Occipital lobe (tissue), 2 donors: ENCODE measurements around the gene IFFO2. TPM values are rescaled to one million over a fixed set of nuclear protein-coding genes. Genes with fewer than 3 reads are reported as not detected.
A peak's percentile ranks its signal among the peaks of the same experiment; 100 is the strongest.

Experiments used
- DNase-seq: peaks from one replicate; lab custom pipeline; 2025; lab: John Stamatoyannopoulos, UW
- total RNA-seq: library from RNA; depleted of rRNA; stranded (reverse); fragments of >200 nt; gene quantifications from one replicate; pipeline ENCODE4 v1.2.3, GENCODE V29; 2014

Gene IFFO2
- total RNA-seq, 1 donor from 2014 or later = 5.8 TPM

GRCh38 chr1:18950401-18951026 is 6.0 kb downstream of the IFFO2 start:
- no peak for DNase-seq

GRCh38 chr1:18949686-18950400 is 6.6 kb downstream of the IFFO2 start:
- peak; percentile 57 for DNase-seq

GRCh38 chr1:18948913-18949685 is 7.4 kb downstream of the IFFO2 start:
- no peak for DNase-seq

- DNase-seq = no peak
Measured at GRCh38 chr1:18948048-18948912, 8.2 kb downstream of the IFFO2 start.

- no peak for DNase-seq
Measured at GRCh38 chr1:18947570-18947969, 8.9 kb downstream of the IFFO2 start.

- no peak for DNase-seq
Measured at GRCh38 chr1:18946550-18947381, 9.7 kb downstream of the IFFO2 start.

GRCh38 chr1:18945401-18945849 is 11.1 kb downstream of the IFFO2 start:
- DNase-seq = no peak

- no peak for DNase-seq
Measured at GRCh38 chr1:18944810-18945209, 11.7 kb downstream of the IFFO2 start.

- no peak for DNase-seq
Measured at GRCh38 chr1:18943914-18944572, 12.4 kb downstream of the IFFO2 start.

- no peak for DNase-seq
Measured at GRCh38 chr1:18943162-18943561, 13.3 kb downstream of the IFFO2 start.

- DNase-seq = no peak
Measured at GRCh38 chr1:18942340-18942739, 14.1 kb downstream of the IFFO2 start.

- DNase-seq = peak; percentile 65
Measured at GRCh38 chr1:18941221-18942141, 15.0 kb downstream of the IFFO2 start.

- no peak for DNase-seq
Measured at GRCh38 chr1:18940303-18941020, 16.0 kb downstream of the IFFO2 start.

GRCh38 chr1:18939398-18940302 is 16.8 kb downstream of the IFFO2 start:
- DNase-seq = no peak

- no peak for DNase-seq
Measured at GRCh38 chr1:18938707-18939070, 17.8 kb downstream of the IFFO2 start.

GRCh38 chr1:18938008-18938706 is 18.3 kb downstream of the IFFO2 start:
- no peak for DNase-seq

GRCh38 chr1:18937539-18937938 is 18.9 kb downstream of the IFFO2 start:
- DNase-seq = no peak
